Ramos (cell line): ENCODE results near the gene C13orf42.

Experiments used
- in situ Hi-C: fragments of 300-500 bp; cut with MboI; formaldehyde crosslinking; loops from one replicate; pipeline ENCODE4 v1.14.3; 2022; ENCODE audit warnings: low sequenced_read_pairs; ENCODE audit not compliant: unreplicated experiment

C13orf42 gene

GRCh38 chr13:51111174-51111573 lies at the start of gene C13orf42:
C13orf42 (minus strand) TSS chr13:51111274; CDS start chr13:51111209, 65 bp downstream.
- in situ Hi-C loops: no loop called here

- in situ Hi-C loops: no loop called here
Observed at GRCh38 chr13:51158880-51159518, 47.9 kb upstream of the C13orf42 start.

GRCh38 chr13:51158365-51158764 lies 47.3 kb upstream of the C13orf42 start:
- in situ Hi-C loops: no loop called here

GRCh38 chr13:51156648-51157047 lies 45.6 kb upstream of the C13orf42 start:
- in situ Hi-C loops: no loop called here

GRCh38 chr13:51155776-51156515 lies 44.9 kb upstream of the C13orf42 start:
- in situ Hi-C loops: no loop called here

DNA sequence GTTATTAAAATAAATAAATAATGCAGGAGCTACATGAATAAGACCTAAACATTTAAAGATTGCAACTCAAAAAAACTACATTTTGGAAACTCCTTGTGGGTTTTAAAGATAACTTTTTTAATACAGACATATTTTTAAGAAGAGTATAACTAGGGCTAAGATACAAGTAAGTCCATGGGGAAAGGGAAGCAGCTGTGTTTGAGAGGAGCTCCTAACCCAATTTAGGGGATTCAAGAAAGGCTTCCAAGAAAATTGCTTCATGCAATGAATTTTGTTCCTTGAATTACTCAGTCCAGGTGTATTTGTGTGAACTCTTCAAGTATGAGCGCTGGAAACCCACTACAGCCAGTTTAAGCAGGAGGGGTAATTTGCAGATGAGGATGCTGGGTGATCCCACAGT lies 44.1 kb upstream of the C13orf42 start:
- in situ Hi-C loops: no loop called here

DNA sequence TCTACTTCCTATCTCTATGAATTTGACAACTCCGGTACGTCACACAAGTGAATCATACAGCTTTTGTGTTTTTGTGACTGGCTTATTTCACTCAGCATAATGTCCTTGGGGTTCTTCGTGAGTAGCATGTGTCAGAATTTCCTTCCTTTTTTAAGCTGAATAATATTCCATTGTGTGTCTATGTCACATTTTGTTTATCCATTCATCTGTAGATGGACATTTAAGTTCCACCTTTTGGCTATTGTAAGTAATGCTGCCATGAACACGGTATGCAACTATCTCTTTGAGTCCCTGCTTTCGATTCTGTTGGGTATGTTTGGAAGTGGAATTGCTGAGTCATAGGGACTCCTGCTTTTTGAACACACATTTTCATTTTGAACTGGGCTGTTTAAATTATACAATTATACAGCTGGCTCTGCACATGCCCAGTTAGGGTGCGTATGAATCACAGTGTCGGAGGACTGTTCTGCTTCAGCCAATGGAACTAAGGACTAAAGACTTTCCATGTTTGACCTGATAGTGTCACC lies 43.0 kb upstream of the C13orf42 start:
- in situ Hi-C loops: no loop called here

DNA sequence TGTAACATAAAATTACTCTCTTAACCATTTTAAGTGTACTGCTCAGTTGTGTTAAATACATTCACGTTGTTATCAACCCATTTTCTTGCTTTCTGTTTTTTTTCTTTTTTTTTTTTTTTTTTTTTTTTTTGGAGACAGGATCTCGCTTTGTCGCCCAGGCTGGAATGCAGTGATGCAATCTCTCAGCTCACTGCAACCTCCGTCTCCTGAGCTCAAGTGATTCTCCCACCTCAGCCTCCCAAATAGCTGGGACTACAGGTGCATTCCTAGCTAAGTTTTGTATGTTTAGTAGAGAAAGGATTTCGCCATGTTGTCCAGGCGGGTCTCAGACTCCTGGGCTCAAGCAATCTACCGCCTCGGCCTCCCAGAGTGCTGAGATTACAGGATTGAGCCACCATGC lies 42.5 kb upstream of the C13orf42 start:
- in situ Hi-C loops: no loop called here

- in situ Hi-C loops: no loop called here
Observed at GRCh38 chr13:51152701-51153100, 41.6 kb upstream of the C13orf42 start.

DNA sequence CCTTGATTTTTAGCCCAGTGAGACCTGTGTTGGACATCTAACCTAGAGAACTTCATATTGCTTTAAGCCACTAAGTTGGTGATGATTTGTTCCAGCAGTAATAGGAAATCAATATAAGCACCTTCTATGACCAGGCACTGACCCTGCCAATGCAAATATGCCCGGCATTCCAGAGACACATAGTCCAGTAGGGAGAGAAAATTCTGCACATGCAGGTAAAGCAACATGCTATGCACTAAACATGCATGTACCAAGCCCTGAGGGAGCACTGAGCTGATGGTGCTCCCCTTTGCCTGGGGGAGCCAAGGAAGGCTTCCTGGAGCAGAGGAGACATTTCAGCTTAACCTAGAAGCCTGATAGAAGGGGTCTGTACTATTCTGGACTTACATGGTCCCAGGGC lies 40.4 kb upstream of the C13orf42 start:
- in situ Hi-C loops: no loop called here

- in situ Hi-C loops: no loop called here
Observed at GRCh38 chr13:51148952-51149573, 38.0 kb upstream of the C13orf42 start.

DNA sequence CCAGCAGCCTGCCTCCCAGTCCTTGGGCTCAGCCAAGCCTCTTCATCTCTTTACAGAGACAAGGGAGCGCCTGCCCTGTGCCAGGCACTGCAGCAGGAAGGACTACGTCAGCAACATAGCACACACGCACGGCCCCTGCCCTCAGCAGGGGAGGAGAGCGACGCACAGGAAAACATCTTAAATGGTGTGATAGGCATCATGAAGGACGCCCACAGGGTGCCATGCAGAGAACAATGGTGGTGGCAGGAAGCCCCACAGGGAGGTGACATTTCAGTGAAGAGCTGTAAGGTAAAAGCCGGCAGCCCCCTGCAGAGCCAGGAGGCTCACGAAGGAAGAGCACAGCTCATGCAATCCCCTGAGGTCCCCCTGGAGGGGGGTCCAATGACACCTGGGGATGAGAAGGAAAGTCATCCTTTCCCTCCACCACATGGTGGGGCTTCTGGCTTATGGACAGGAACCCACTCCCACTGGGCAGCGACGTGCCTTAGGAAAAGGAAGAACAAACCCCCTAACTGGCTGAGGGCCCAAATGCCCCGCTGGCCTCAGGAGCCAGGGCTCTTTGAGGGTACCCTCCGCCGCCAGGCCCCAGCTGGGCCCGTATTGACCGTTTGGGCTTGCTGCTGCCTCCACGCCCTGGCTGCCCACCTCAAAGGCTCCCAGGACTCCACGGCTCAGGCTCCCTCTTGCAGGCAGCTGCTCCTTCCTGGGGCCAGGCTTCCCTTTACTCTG lies 37.3 kb upstream of the C13orf42 start:
- in situ Hi-C loops: no loop called here

- in situ Hi-C loops: no loop called here
Observed at GRCh38 chr13:51147732-51148131, 36.7 kb upstream of the C13orf42 start.

DNA sequence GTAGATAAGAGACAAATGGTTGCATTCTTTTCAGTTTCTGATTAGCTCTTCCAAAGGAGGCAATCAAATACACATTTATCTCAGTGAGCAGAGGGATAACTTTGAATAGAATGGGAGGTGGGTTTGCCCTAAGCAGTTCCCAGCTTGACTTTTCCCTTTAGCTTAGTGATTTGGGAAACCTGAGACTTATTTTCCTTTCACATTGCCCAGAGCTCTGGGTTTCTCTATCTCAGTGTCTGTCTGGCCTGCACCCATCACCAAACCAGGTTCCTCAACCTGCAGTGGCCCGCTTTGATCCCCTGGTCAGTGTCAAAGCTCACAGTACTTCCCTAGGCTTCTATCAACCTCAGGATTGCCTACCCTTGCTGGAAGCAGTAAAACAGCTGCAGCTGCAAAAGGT lies 35.6 kb upstream of the C13orf42 start:
- in situ Hi-C loops: no loop called here

GRCh38 chr13:51137250-51137649 lies 26.2 kb upstream of the C13orf42 start:
- in situ Hi-C loops: no loop called here

- in situ Hi-C loops: no loop called here
Observed at GRCh38 chr13:51136276-51136980, 25.4 kb upstream of the C13orf42 start.

GRCh38 chr13:51134763-51135365 lies 23.8 kb upstream of the C13orf42 start:
- in situ Hi-C loops: no loop called here

DNA sequence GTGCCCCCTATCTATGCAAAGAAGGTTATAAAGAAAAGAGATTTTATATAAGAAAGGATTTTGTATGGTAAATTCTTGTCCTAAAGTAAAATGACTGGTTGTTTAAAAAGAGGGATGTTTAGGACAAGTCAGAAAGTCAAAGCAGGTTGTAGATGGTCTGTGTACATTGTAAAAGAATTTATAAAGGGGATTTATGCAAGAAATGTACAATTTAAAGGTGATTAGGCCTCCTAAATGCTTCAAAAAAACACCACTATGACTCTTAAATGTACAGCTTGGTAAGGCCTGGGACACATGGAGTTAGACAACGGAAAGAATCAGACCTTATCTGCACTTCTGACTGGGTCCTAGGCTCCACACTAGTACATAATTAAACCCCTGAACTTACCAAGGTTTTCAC lies 19.3 kb upstream of the C13orf42 start:
- in situ Hi-C loops: no loop called here

GRCh38 chr13:51125495-51126226 lies 14.6 kb upstream of the C13orf42 start:
- in situ Hi-C loops: loop anchor here (10.0 kb wide), 1 partner anchor 669 kb away; no protein-coding TSS in a partner anchor
